H1 (cell line): ENCODE measurements around the gene CAPS2. TPM values are rescaled to one million over a fixed set of nuclear protein-coding genes. Genes with fewer than 3 reads are reported as not detected.

Source experiments
- CTCF ChIA-PET: fragments of 300-600 bp; sonication (Branson Sonifier 250); formaldehyde crosslinking; loops from one replicate; lab custom pipeline; 2021; ENCODE audit not compliant: partially characterized antibody; lab: Charles Lee
- POLR2A ChIA-PET: fragments of 300-600 bp; sonication (Branson Sonifier 250); formaldehyde crosslinking; loops from one replicate; lab custom pipeline; 2021; ENCODE audit warnings: inconsistent platforms; ENCODE audit not compliant: partially characterized antibody; lab: Charles Lee
- DNase-seq, 2 experiments: peaks; one replicate each; pipeline versions ENCODE4 v3.0.0 to v3.0.0-alpha.2; 2010 to 2022; ENCODE audit warnings: low spot score in 2 of 2, low read depth in 1 of 2, mixed read lengths in 1 of 2
- FAIRE-seq: peaks from 2 replicates; lab custom pipeline; 2011; peaks lifted over from hg19 to GRCh38; lab: Jason Lieb, UNC
- H2AFZ ChIP-seq: 2 replicates; pipeline ENCODE4 v1.8.1; 2012; ENCODE audit warnings: low read length, inconsistent platforms
- H2AK5ac ChIP-seq: 2 replicates; pipeline ENCODE4 v1.6.1; 2013; ENCODE audit warnings: low read depth, low read length
- H2BK120ac ChIP-seq: replicated peaks from 2 replicates; pipeline ENCODE3; 2013; ENCODE audit warnings: low read depth, low read length, inconsistent platforms
- H2BK12ac ChIP-seq: 2 replicates; pipeline ENCODE4 v1.6.1; 2013; ENCODE audit warnings: low read depth, low read length
- H2BK15ac ChIP-seq: 2 replicates; pipeline ENCODE4 v1.6.1; 2013; ENCODE audit warnings: low read length
- H2BK20ac ChIP-seq: 2 replicates; pipeline ENCODE4 v1.6.1; 2013; ENCODE audit warnings: low read length
- H2BK5ac ChIP-seq: 2 replicates; pipeline ENCODE4 v1.6.1; 2013; ENCODE audit warnings: low read depth, low read length
- H3K14ac ChIP-seq: 2 replicates; pipeline ENCODE4 v1.6.1; 2013; ENCODE audit warnings: inconsistent platforms; ENCODE audit not compliant: insufficient read length
- H3K18ac ChIP-seq: 2 replicates; pipeline ENCODE4 v1.6.1; 2013; ENCODE audit warnings: low read length; ENCODE audit errors: extremely low read depth
- H3K23ac ChIP-seq: 2 replicates; pipeline ENCODE4 v1.6.1; 2013; ENCODE audit warnings: inconsistent platforms; ENCODE audit not compliant: insufficient read length
- H3K23me2 ChIP-seq: 2 replicates; pipeline ENCODE4 v1.6.1; 2013; ENCODE audit warnings: low read depth, low read length
- H3K27ac ChIP-seq: 2 replicates; pipeline ENCODE4 v1.6.1; 2011; ENCODE audit warnings: low read depth, low read length, inconsistent platforms
- H3K27me3 ChIP-seq, 4 experiments: replicated peaks in 1 of 4; 1 replicate in 1 of 4; 2 replicates in 3 of 4; pipeline versions ENCODE4 v1.6.1 to v1.8.1; 2011 to 2013; ENCODE audit warnings: low read length in 3 of 4, mild to moderate bottlenecking in 3 of 4, inconsistent platforms in 2 of 4, mixed read lengths in 2 of 4, moderate library complexity in 1 of 4; ENCODE audit not compliant: control insufficient read depth in 3 of 4, insufficient read depth in 3 of 4; ENCODE audit errors: extremely low read depth in 1 of 4
- H3K36me3 ChIP-seq, 4 experiments: 2 replicates each; pipeline versions ENCODE4 v1.6.1 to v1.8.1; 2011 to 2013; ENCODE audit warnings: mild to moderate bottlenecking in 4 of 4, low read length in 3 of 4, moderate library complexity in 2 of 4, control low read depth in 1 of 4, inconsistent platforms in 1 of 4; ENCODE audit not compliant: insufficient read depth in 4 of 4, control insufficient read depth in 2 of 4
- H3K4ac ChIP-seq: replicated peaks from 2 replicates; pipeline ENCODE3; 2013; ENCODE audit warnings: low read length, low read depth, mixed read lengths, inconsistent platforms; ENCODE audit not compliant: insufficient read length
- H3K4me1 ChIP-seq, 4 experiments: replicated peaks in 1 of 4; 1 replicate in 1 of 4; 2 replicates in 3 of 4; pipeline versions ENCODE4 v1.6.1 to v1.8.1; 2011 to 2013; ENCODE audit warnings: low read length in 3 of 4, inconsistent platforms in 2 of 4, mixed read lengths in 1 of 4; ENCODE audit not compliant: insufficient read depth in 4 of 4, control insufficient read depth in 3 of 4
- H3K4me2 ChIP-seq, 2 experiments: 2 replicates each; pipeline versions ENCODE4 v1.6.1 to v1.8.1; 2011 to 2013; ENCODE audit warnings: low read depth in 2 of 2, low read length in 2 of 2, control low read depth in 1 of 2, inconsistent platforms in 1 of 2, mild to moderate bottlenecking in 1 of 2; ENCODE audit not compliant: insufficient read depth in 1 of 2
- H3K4me3 ChIP-seq, 4 experiments: fragments of 200-600, 300-600 bp in 1 of 4; sonication (generic), shearing (Covaris generic), sonication (Bioruptor Twin) in 1 of 4; 2 replicates each; pipeline versions ENCODE4 v1.5.1 to v1.8.1; 2011 to 2016; ENCODE audit warnings: low read length in 4 of 4, low read depth in 3 of 4, control low read depth in 2 of 4, inconsistent platforms in 2 of 4, mild to moderate bottlenecking in 2 of 4, mixed read lengths in 1 of 4, moderate library complexity in 1 of 4; ENCODE audit not compliant: insufficient read depth in 2 of 4; ENCODE audit errors: extremely low read depth in 1 of 4
- H3K56ac ChIP-seq: replicated peaks from 2 replicates; pipeline ENCODE3; 2013; ENCODE audit warnings: low read depth, mild to moderate bottlenecking, mixed read lengths, low read length, inconsistent platforms; ENCODE audit not compliant: insufficient read length
- H3K79me1 ChIP-seq: 2 replicates; pipeline ENCODE4 v1.6.1; 2013; ENCODE audit warnings: low read depth, low read length, control low read depth
- H3K79me2 ChIP-seq, 2 experiments: 2 replicates each; pipeline versions ENCODE4 v1.6.1 to v1.8.1; 2012 to 2013; ENCODE audit warnings: low read length in 2 of 2, mild to moderate bottlenecking in 2 of 2, inconsistent platforms in 1 of 2; ENCODE audit not compliant: insufficient read depth in 2 of 2, control insufficient read depth in 1 of 2
- H3K9ac ChIP-seq, 4 experiments: replicated peaks in 1 of 4; 1 replicate in 1 of 4; 2 replicates in 3 of 4; pipeline versions ENCODE4 v1.6.1 to v1.8.1; 2011 to 2013; ENCODE audit warnings: low read depth in 3 of 4, low read length in 3 of 4, control low read depth in 2 of 4, mild to moderate bottlenecking in 2 of 4, moderate library complexity in 2 of 4, inconsistent platforms in 1 of 4; ENCODE audit errors: extremely low read depth in 1 of 4
- H3K9me3 ChIP-seq, 2 experiments: 2 replicates each; pipeline versions ENCODE4 v1.6.1 to v1.8.1; 2012 to 2013; ENCODE audit warnings: mild to moderate bottlenecking in 2 of 2, moderate library complexity in 2 of 2, control low read depth in 1 of 2, inconsistent platforms in 1 of 2, low read depth in 1 of 2, low read length in 1 of 2, mixed read lengths in 1 of 2; ENCODE audit not compliant: insufficient read depth in 2 of 2
- H4K20me1 ChIP-seq, 2 experiments: replicated peaks in 1 of 2; 2 replicates each; pipeline versions ENCODE3 to v1.8.1; 2011 to 2013; ENCODE audit warnings: inconsistent platforms in 2 of 2, low read length in 2 of 2, mild to moderate bottlenecking in 1 of 2; ENCODE audit not compliant: insufficient read depth in 2 of 2, control insufficient read depth in 1 of 2
- H4K5ac ChIP-seq: 2 replicates; pipeline ENCODE4 v1.6.1; 2013; ENCODE audit warnings: low read length, low read depth, mixed read lengths, inconsistent platforms; ENCODE audit not compliant: insufficient read length
- H4K8ac ChIP-seq: 2 replicates; pipeline ENCODE4 v1.8.0; 2013; ENCODE audit warnings: mild to moderate bottlenecking, moderate library complexity, low read length, inconsistent platforms; ENCODE audit not compliant: insufficient read depth; ENCODE audit errors: extremely low read depth
- H4K91ac ChIP-seq: replicated peaks from 2 replicates; pipeline ENCODE3; 2013; ENCODE audit warnings: low read length, mixed read lengths, inconsistent platforms; ENCODE audit not compliant: insufficient read length
- EGR1 ChIP-seq: IDR thresholded peaks from 2 replicates; pipeline ENCODE4 v1.6.1; 2011; ENCODE audit warnings: low read depth, low read length, borderline replicate concordance
- GABPA ChIP-seq: IDR thresholded peaks from 2 replicates; pipeline ENCODE4 v1.6.1; 2011; ENCODE audit warnings: mild to moderate bottlenecking, low read length, moderate library complexity, borderline replicate concordance; ENCODE audit not compliant: insufficient read depth
- HDAC2 ChIP-seq, 2 experiments: fragments of 300-600 bp in 1 of 2; sonication (generic) in 1 of 2; IDR thresholded peaks; 2 replicates each; pipeline ENCODE4 v1.6.1; 2011 to 2012; ENCODE audit warnings: low read depth in 2 of 2, low read length in 2 of 2, mild to moderate bottlenecking in 2 of 2, moderate library complexity in 2 of 2, borderline replicate concordance in 1 of 2, inconsistent platforms in 1 of 2
- KDM5A ChIP-seq: fragments of 200-600 bp; IDR thresholded peaks from 2 replicates; pipeline ENCODE4 v1.7.1; 2012; ENCODE audit warnings: mild to moderate bottlenecking, low read length, inconsistent platforms, mixed read lengths
- RFX5 ChIP-seq: IDR thresholded peaks from 2 replicates; pipeline ENCODE4 v1.6.1; 2011; ENCODE audit warnings: low read depth, low read length, improper control_type of control experiment, borderline replicate concordance
- USF2 ChIP-seq: IDR thresholded peaks from 2 replicates; pipeline ENCODE4 v1.6.1; 2011; ENCODE audit warnings: low read length, improper control_type of control experiment
- ZNF274 ChIP-seq: IDR thresholded peaks from 2 replicates; pipeline ENCODE4 v1.7.0; 2012; ENCODE audit warnings: low read length, borderline replicate concordance; ENCODE audit errors: extremely low read depth
- WGBS, 2 experiments: shearing (Covaris generic) in 1 of 2; methylation state at CpG; one replicate each; pipeline versions ENCODE4 v1.1.6 to v1.1.7; 2013 to 2015; ENCODE audit warnings: low lambda C conversion rate in 2 of 2, mixed read lengths in 2 of 2, inconsistent platforms in 1 of 2, low coverage in 1 of 2, missing lambda C conversion rate in 1 of 2; ENCODE audit not compliant: insufficient replicate concordance in 2 of 2, insufficient coverage in 1 of 2, insufficient read length in 1 of 2; ENCODE audit errors: extremely low coverage in 1 of 2, missing lambda C conversion rate in 1 of 2; 5-methylcytosine and 5-hydroxymethylcytosine counted together
- polyA plus RNA-seq, 7 experiments: library from polyadenylated mRNA; depleted of rRNA in 3 of 7; stranded (reverse) in 5 of 7; unstranded in 2 of 7; fragments of >200 nt in 5 of 7; fragments of 200-250 nt in 2 of 7; gene quantifications; 1 replicate in 5 of 7; 2 replicates in 1 of 7; 4 replicates in 1 of 7; pipeline versions ENCODE4 v1.2.1 to v1.2.3, GENCODE V29; 2011 to 2013; ENCODE audit warnings: missing spikeins in 2 of 7, mixed read lengths in 2 of 7
- total RNA-seq: library from RNA; stranded (reverse); fragmentation: NEBNext Ultra II Directional; extraction: Animal tissue kit (Norgen Biotek cat#: 25700); gene quantifications from 2 replicates; pipeline ENCODE4 v1.2.1, GENCODE V29; 2021
- TF ChIP-seq, protein P1 (sequence below), 3 experiments: IDR thresholded peaks; 1 replicate in 2 of 3; 2 replicates in 1 of 3; pipeline versions ENCODE4 v1.5.1 to v1.6.1; 2011; ENCODE audit warnings: low read length in 3 of 3, mild to moderate bottlenecking in 3 of 3, inconsistent platforms in 2 of 3, low read depth in 1 of 3, moderate library complexity in 1 of 3; ENCODE audit not compliant: insufficient read depth in 1 of 3; ENCODE audit errors: control extremely low read depth in 1 of 3

Gene CAPS2
- total and polyA plus RNA-seq, 2 of the 8 experiments (the other 6 are each of a cell fraction or from before 2014, with no cell fraction given): 2.3 to 3.8 TPM

GRCh38 chr12:75291014-75291413 lies 39.1 kb downstream of the CAPS2 start:
- H2BK20ac ChIP-seq: no peak overlapping the region
- H3K27me3 ChIP-seq: no peaks in the 10 kb centered on the region
- no peaks in the 10 kb centered on the region for H3K79me2 ChIP-seq
- H3K18ac ChIP-seq: no peak overlapping the region
- no peaks in the 10 kb centered on the region for H3K79me1 ChIP-seq
- H3K4me2 ChIP-seq: no peak overlapping the region
- ChIA-PET POLR2A (no interaction called here), CTCF (no interaction called here)
- H3K23ac ChIP-seq: no peak overlapping the region
- H4K91ac ChIP-seq: no peak overlapping the region
- H3K36me3 ChIP-seq: no peaks in the 10 kb centered on the region
- H3K23me2 ChIP-seq: no peaks in the 10 kb centered on the region
- H3K4ac ChIP-seq: no peak overlapping the region
- H4K5ac ChIP-seq: no peak overlapping the region
- no peak overlapping the region for H3K56ac ChIP-seq
- H2AFZ ChIP-seq: no peak overlapping the region
- H3K4me1 ChIP-seq: peaks cover 0 to 5% (median 2%) of the 10 kb centered on the region in 4 experiments; a peak in 2 of 7 replicates
- no peak overlapping the region for H3K9ac ChIP-seq
- no peak overlapping the region for H2BK120ac ChIP-seq
- no peaks in the 10 kb centered on the region for H3K9me3 ChIP-seq
- no peak overlapping the region for H2BK5ac ChIP-seq
- H2BK15ac ChIP-seq: no peak overlapping the region
- FAIRE-seq (no peak), DNase-seq (no peak)
- no peak overlapping the region for H2AK5ac ChIP-seq
- H3K14ac ChIP-seq: no peak overlapping the region
- H2BK12ac ChIP-seq: no peak overlapping the region
- no peaks in the 10 kb centered on the region for H4K20me1 ChIP-seq
- WGBS, 2 experiments: 85% methylated on average over 1 of the region's 1 CpG; no CpG with 5 or more reads in 1 of the 2 experiments
- no peak overlapping the region for H3K27ac ChIP-seq
- no peak overlapping the region for H4K8ac ChIP-seq
- H3K4me3 ChIP-seq: no peak overlapping the region
- no peak for TF ChIP-seq GABPA
- TF ChIP-seq USF2: no peak
- no peak for TF ChIP-seq ZNF274
- TF ChIP-seq, protein P1, sequence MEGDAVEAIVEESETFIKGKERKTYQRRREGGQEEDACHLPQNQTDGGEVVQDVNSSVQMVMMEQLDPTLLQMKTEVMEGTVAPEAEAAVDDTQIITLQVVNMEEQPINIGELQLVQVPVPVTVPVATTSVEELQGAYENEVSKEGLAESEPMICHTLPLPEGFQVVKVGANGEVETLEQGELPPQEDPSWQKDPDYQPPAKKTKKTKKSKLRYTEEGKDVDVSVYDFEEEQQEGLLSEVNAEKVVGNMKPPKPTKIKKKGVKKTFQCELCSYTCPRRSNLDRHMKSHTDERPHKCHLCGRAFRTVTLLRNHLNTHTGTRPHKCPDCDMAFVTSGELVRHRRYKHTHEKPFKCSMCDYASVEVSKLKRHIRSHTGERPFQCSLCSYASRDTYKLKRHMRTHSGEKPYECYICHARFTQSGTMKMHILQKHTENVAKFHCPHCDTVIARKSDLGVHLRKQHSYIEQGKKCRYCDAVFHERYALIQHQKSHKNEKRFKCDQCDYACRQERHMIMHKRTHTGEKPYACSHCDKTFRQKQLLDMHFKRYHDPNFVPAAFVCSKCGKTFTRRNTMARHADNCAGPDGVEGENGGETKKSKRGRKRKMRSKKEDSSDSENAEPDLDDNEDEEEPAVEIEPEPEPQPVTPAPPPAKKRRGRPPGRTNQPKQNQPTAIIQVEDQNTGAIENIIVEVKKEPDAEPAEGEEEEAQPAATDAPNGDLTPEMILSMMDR (IDR thresholded peaks at IDR 0.05; ENCODE audit: control extremely low read depth in 1 of 3, insufficient read depth in 1 of 3, low read depth in 1 of 3, low read length in 3 of 3): no peak
- no peak for TF ChIP-seq KDM5A
- no peak for TF ChIP-seq HDAC2 (IDR thresholded peaks at IDR 0.05; ENCODE audit: borderline replicate concordance in 1 of 2, low read depth in 2 of 2, low read length in 2 of 2)
- TF ChIP-seq RFX5: no peak
- no peak for TF ChIP-seq EGR1
